Body of pancreas (tissue), 4 donors: Measurements from ENCODE around the gene HMHB1. TPM values are rescaled to one million over a fixed set of nuclear protein-coding genes. Genes with fewer than 3 reads are reported as not detected.

Experiments used
- ATAC-seq: fragments of 150-250 bp; one replicate; pipeline ENCODE4 v1.9.1; 2016
- DNase-seq, 4 donors: peaks; one replicate each; pipeline ENCODE4 v3.0.0-alpha.2; 2019
- H3K27ac ChIP-seq, 4 donors: fragments of 200-600 bp; sonication (generic); 1 replicate in 3 of 4; 2 replicates in 1 of 4; pipeline versions ENCODE4 v1.5.1 to v1.6.1; 2016 to 2019; ENCODE audit warnings: mild to moderate bottlenecking in 1 of 4, mixed read lengths in 1 of 4, moderate library complexity in 1 of 4
- H3K27me3 ChIP-seq, 2 donors: fragments of 200-600 bp; sonication (generic); one replicate each; pipeline ENCODE4 v1.6.0; 2016; ENCODE audit warnings: mild to moderate bottlenecking in 1 of 2
- H3K36me3 ChIP-seq, 2 donors: fragments of 200-600 bp; sonication (generic); replicated peaks in 1 of 2; 2 replicates each; pipeline ENCODE4 v1.5.1; 2016; ENCODE audit warnings: low read depth in 2 of 2; ENCODE audit not compliant: insufficient read depth in 1 of 2
- H3K4me1 ChIP-seq: fragments of 200-600 bp; sonication (generic); one replicate; pipeline ENCODE4 v1.6.0; 2016
- H3K4me3 ChIP-seq, 2 donors: fragments of 200-600 bp; sonication (generic); 1 replicate in 1 of 2; 2 replicates in 1 of 2; pipeline ENCODE4 v1.5.1; 2016 to 2019
- H3K9me3 ChIP-seq, 3 donors: fragments of 200-600 bp; sonication (generic); 1 replicate in 2 of 3; 2 replicates in 1 of 3; pipeline ENCODE4 v1.5.1; 2016
- CTCF ChIP-seq, 7 experiments: fragments of 450-650 bp in 4 of 7; fragments of 200-600 bp in 3 of 7; sonication (generic) in 3 of 7; IDR thresholded peaks; one replicate each; pipeline ENCODE4 v1.5.1; 2016 to 2019; ENCODE audit warnings: antibody characterized with exemption in 7 of 7
- POLR2A ChIP-seq, 3 donors: fragments of 450-650 bp; IDR thresholded peaks; one replicate each; pipeline ENCODE4 v1.6.1; 2016; ENCODE audit warnings: antibody characterized with exemption in 3 of 3, mild to moderate bottlenecking in 2 of 3
- WGBS, 2 donors: methylation state at CpG; one replicate each; pipeline ENCODE4 v1.1.5; 2017; 5-methylcytosine and 5-hydroxymethylcytosine counted together
- intact Hi-C: fragments of 100-400 bp; cut with DNase I; formaldehyde crosslinking; loops from one replicate; pipeline ENCODE4 v1.15.1; 2023
- total RNA-seq, 2 donors: library from RNA; depleted of rRNA; stranded (reverse); fragments of >200 nt; gene quantifications; one replicate each; pipeline ENCODE4 v1.1.0, GENCODE V29; 2016

HMHB1 gene
- total RNA-seq, 2 donors from 2014 or later: not detected

DNA sequence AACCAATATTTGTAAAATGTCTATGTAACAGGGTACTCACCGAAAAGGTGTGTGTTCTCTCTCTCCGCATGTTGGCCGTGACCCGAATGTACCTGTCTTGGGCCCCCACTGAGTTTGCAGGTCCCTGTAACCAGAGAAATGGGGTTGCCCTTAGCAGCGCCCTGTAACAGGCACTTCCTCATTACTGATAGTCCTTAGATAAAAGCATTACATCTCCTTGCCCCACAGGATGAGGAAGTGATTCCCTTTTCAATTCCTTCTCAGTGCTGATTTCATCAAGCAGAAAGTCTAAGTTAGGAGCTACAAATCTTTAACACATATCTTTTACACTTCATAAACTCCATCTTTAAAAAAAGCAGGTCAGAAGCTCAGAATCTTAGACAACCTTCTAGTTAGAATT lies 15.2 kb upstream of the HMHB1 start:
- WGBS, 2 donors: 85 to 89% methylated on average over 5 of the region's 5 CpGs
- Histone ChIP-seq H3K27me3 (no peaks in the 10 kb centered on the region), H3K27ac (no peak overlapping the region), H3K4me3 (no peak overlapping the region), H3K4me1 (no peaks in the 10 kb centered on the region), H3K36me3 (no peaks in the 10 kb centered on the region), H3K9me3 (no peaks in the 10 kb centered on the region)
- DNase-seq: no peak
- intact Hi-C loops: no loop called here
- no peak for ATAC-seq
- TF ChIP-seq CTCF (IDR thresholded peaks at IDR 0.05) (no peak), POLR2A (IDR thresholded peaks at IDR 0.05) (no peak)

GRCh38 chr5:143800715-143801114 lies 11.2 kb upstream of the HMHB1 start:
- H3K27ac ChIP-seq: no peak overlapping the region
- H3K27me3 ChIP-seq: no peaks in the 10 kb centered on the region
- H3K9me3 ChIP-seq: no peaks in the 10 kb centered on the region
- no peaks in the 10 kb centered on the region for H3K4me1 ChIP-seq
- no peak for TF ChIP-seq CTCF (IDR thresholded peaks at IDR 0.05)
- no peak for TF ChIP-seq POLR2A (IDR thresholded peaks at IDR 0.05)
- ATAC-seq: no peak
- no peak overlapping the region for H3K4me3 ChIP-seq
- 63 to 64% methylated on average over 2 of the region's 2 CpGs for WGBS, 2 donors
- no peak for DNase-seq
- intact Hi-C loops: no loop called here
- H3K36me3 ChIP-seq: no peaks in the 10 kb centered on the region

- Histone ChIP-seq H3K4me3 (no peak overlapping the region), H3K27me3 (no peaks in the 10 kb centered on the region), H3K4me1 (no peaks in the 10 kb centered on the region), H3K9me3 (no peaks in the 10 kb centered on the region), H3K27ac (no peak overlapping the region), H3K36me3 (no peaks in the 10 kb centered on the region)
- 79 to 87% methylated on average over 6 of the region's 6 CpGs for WGBS, 2 donors
- DNase-seq (no peak), ATAC-seq (no peak)
- intact Hi-C loops: no loop called here
- TF ChIP-seq CTCF (IDR thresholded peaks at IDR 0.05) (no peak), POLR2A (IDR thresholded peaks at IDR 0.05) (no peak)
Measured at GRCh38 chr5:143801252-143801939, 10.6 kb upstream of the HMHB1 start.

GRCh38 chr5:143805861-143806260 lies 6.1 kb upstream of the HMHB1 start:
- H3K4me3 ChIP-seq: no peak overlapping the region
- H3K9me3 ChIP-seq: no peaks in the 10 kb centered on the region
- intact Hi-C loops: no loop called here
- 65 to 79% methylated on average over 2 of the region's 2 CpGs for WGBS, 2 donors
- H3K27ac ChIP-seq: no peak overlapping the region
- no peaks in the 10 kb centered on the region for H3K27me3 ChIP-seq
- TF ChIP-seq CTCF (IDR thresholded peaks at IDR 0.05): no peak
- TF ChIP-seq POLR2A (IDR thresholded peaks at IDR 0.05): no peak
- DNase-seq: no peak
- H3K4me1 ChIP-seq: no peaks in the 10 kb centered on the region
- H3K36me3 ChIP-seq: no peaks in the 10 kb centered on the region
- ATAC-seq: no peak

GRCh38 chr5:143806579-143806978 lies 5.4 kb upstream of the HMHB1 start:
- DNase-seq: no peak
- TF ChIP-seq POLR2A (IDR thresholded peaks at IDR 0.05) (no peak), CTCF (IDR thresholded peaks at IDR 0.05) (no peak)
- no peaks in the 10 kb centered on the region for H3K27me3 ChIP-seq
- no peaks in the 10 kb centered on the region for H3K36me3 ChIP-seq
- 55 to 57% methylated on average over 2 of the region's 2 CpGs for WGBS, 2 donors
- no peaks in the 10 kb centered on the region for H3K4me1 ChIP-seq
- intact Hi-C loops: no loop called here
- no peak overlapping the region for H3K4me3 ChIP-seq
- no peak overlapping the region for H3K27ac ChIP-seq
- no peaks in the 10 kb centered on the region for H3K9me3 ChIP-seq
- no peak for ATAC-seq
